GM18870 (cell line): ENCODE measurements around the gene FARP2.
"Not testable (repeated sequence)": the region's sequence is repeated elsewhere in the genome, so short reads cannot be mapped to it uniquely, and the experiment has no call there.

Source experiments
- ATAC-seq: cut with Tn5 transposase; IDR thresholded peaks from one replicate; pipeline ENCODE4 v1.9.1; 2021; ENCODE audit warnings: moderate library complexity; ENCODE audit not compliant: unreplicated experiment

FARP2 gene

GRCh38 chr2:241408849-241409248 lies 52.8 kb downstream of the FARP2 start:
- no peak for ATAC-seq

- no peak for ATAC-seq
These were observed 54.7 kb downstream of the FARP2 start for GRCh38 chr2:241410739-241411176.

- ATAC-seq, result no peak
These were observed 56.1 kb downstream of the FARP2 start for GRCh38 chr2:241412144-241412543.

GRCh38 chr2:241413501-241413900 lies 57.4 kb downstream of the FARP2 start:
- ATAC-seq, result not testable (repeated sequence)

- ATAC-seq, result no peak
These were observed 58.0 kb downstream of the FARP2 start for GRCh38 chr2:241413929-241414580.

- ATAC-seq, result no peak
These were observed 59.1 kb downstream of the FARP2 start for GRCh38 chr2:241415196-241415595.

GRCh38 chr2:241417626-241418025 lies 61.5 kb downstream of the FARP2 start:
- no peak for ATAC-seq

- ATAC-seq, result no peak
These were observed 65.2 kb downstream of the FARP2 start for GRCh38 chr2:241421330-241421729.

- not testable (repeated sequence) for ATAC-seq
These were observed 65.9 kb downstream of the FARP2 start for GRCh38 chr2:241421942-241422341.

GRCh38 chr2:241422350-241422749 lies 66.3 kb downstream of the FARP2 start:
- ATAC-seq, result no peak

- not testable (repeated sequence) for ATAC-seq
These were observed 67.4 kb downstream of the FARP2 start for GRCh38 chr2:241423489-241423888.

- no peak for ATAC-seq
These were observed 69.3 kb downstream of the FARP2 start for GRCh38 chr2:241425368-241425767.

- ATAC-seq, result no peak
These were observed 74.1 kb downstream of the FARP2 start for GRCh38 chr2:241430178-241430577.

- no peak for ATAC-seq
These were observed 76.9 kb downstream of the FARP2 start for GRCh38 chr2:241432824-241433448.

- no peak for ATAC-seq
These were observed 81.1 kb downstream of the FARP2 start for GRCh38 chr2:241437179-241437578.

- ATAC-seq, result no peak
These were observed 85.4 kb downstream of the FARP2 start for GRCh38 chr2:241441492-241441891.

- peak; percentile 52 for ATAC-seq
These were observed 87.6 kb downstream of the FARP2 start for GRCh38 chr2:241443486-241444223.

GRCh38 chr2:241445426-241445825 lies 89.3 kb downstream of the FARP2 start:
- no peak for ATAC-seq

- not testable (repeated sequence) for ATAC-seq
These were observed 94.0 kb downstream of the FARP2 start for GRCh38 chr2:241450092-241450491.

- ATAC-seq, result no peak
These were observed 95.9 kb downstream of the FARP2 start for GRCh38 chr2:241451840-241452506.

- not testable (repeated sequence) for ATAC-seq
These were observed 97.8 kb downstream of the FARP2 start for GRCh38 chr2:241453919-241454318.
